Liver (tissue), 9 donors: ENCODE results near the gene PRR23E. TPM values are rescaled to one million over a fixed set of nuclear protein-coding genes. Genes with fewer than 3 reads are reported as not detected.

Experiments
- DNase-seq: peaks from one replicate; pipeline ENCODE4 v3.0.0-alpha.2; 2017; ENCODE audit warnings: low spot score
- H3K27ac ChIP-seq, 2 donors: one replicate each; pipeline ENCODE4 v1.7.0; 2013; ENCODE audit warnings: inconsistent platforms in 2 of 2, low read length in 2 of 2, control low read depth in 1 of 2, low read depth in 1 of 2, mild to moderate bottlenecking in 1 of 2
- H3K27me3 ChIP-seq, 4 donors: one replicate each; pipeline versions ENCODE4 v1.6.1 to v1.7.0; 2013; ENCODE audit warnings: low read length in 3 of 4, inconsistent platforms in 1 of 4, mild to moderate bottlenecking in 1 of 4, moderate library complexity in 1 of 4; ENCODE audit not compliant: control insufficient read depth in 4 of 4, insufficient read depth in 4 of 4
- H3K36me3 ChIP-seq, 4 donors: one replicate each; pipeline versions ENCODE4 v1.6.1 to v1.7.0; 2013; ENCODE audit warnings: low read length in 3 of 4, mild to moderate bottlenecking in 3 of 4, low read depth in 1 of 4, moderate library complexity in 1 of 4; ENCODE audit not compliant: control insufficient read depth in 4 of 4, insufficient read depth in 3 of 4
- H3K4me1 ChIP-seq, 4 donors: one replicate each; pipeline versions ENCODE4 v1.6.1 to v1.7.0; 2013; ENCODE audit warnings: low read length in 3 of 4, mild to moderate bottlenecking in 3 of 4, moderate library complexity in 1 of 4; ENCODE audit not compliant: control insufficient read depth in 4 of 4, insufficient read depth in 4 of 4
- H3K4me3 ChIP-seq, 3 donors: one replicate each; pipeline versions ENCODE4 v1.6.1 to v1.7.0; 2013; ENCODE audit warnings: low read length in 3 of 3, control low read depth in 1 of 3, low read depth in 1 of 3, mild to moderate bottlenecking in 1 of 3
- H3K9ac ChIP-seq, 2 donors: one replicate each; pipeline ENCODE4 v1.7.0; 2013; ENCODE audit warnings: low read length in 2 of 2, mild to moderate bottlenecking in 2 of 2, moderate library complexity in 2 of 2, control low read depth in 1 of 2, low read depth in 1 of 2
- H3K9me3 ChIP-seq, 4 donors: one replicate each; pipeline versions ENCODE4 v1.6.1 to v1.7.0; 2013; ENCODE audit warnings: low read length in 3 of 4; ENCODE audit not compliant: control insufficient read depth in 4 of 4
- CTCF ChIP-seq: fragments of 150-350 bp; IDR thresholded peaks from 2 replicates; pipeline ENCODE4 v1.5.1; 2017; ENCODE audit warnings: improper control_type of control experiment, low read depth, low read length; ENCODE audit not compliant: missing input control
- EGR1 ChIP-seq, 2 donors: IDR thresholded peaks; 2 replicates each; pipeline ENCODE4 v1.6.1; 2016 to 2018; ENCODE audit warnings: antibody characterized with exemption in 2 of 2, low read depth in 2 of 2
- FOXA2 ChIP-seq: IDR thresholded peaks from 2 replicates; pipeline ENCODE4 v1.6.1; 2016; ENCODE audit warnings: antibody characterized with exemption
- GABPA ChIP-seq, 2 donors: IDR thresholded peaks in 1 of 2; conservative IDR thresholded peaks in 1 of 2; 2 replicates each; pipeline ENCODE4 v1.6.1; 2016; ENCODE audit warnings: antibody characterized with exemption in 2 of 2, mild to moderate bottlenecking in 1 of 2, moderate library complexity in 1 of 2
- HNF4A ChIP-seq, 2 donors: conservative IDR thresholded peaks; 2 replicates each; pipeline ENCODE4 v1.6.1; 2016; ENCODE audit warnings: antibody characterized with exemption in 2 of 2, mild to moderate bottlenecking in 2 of 2
- HNF4G ChIP-seq: IDR thresholded peaks from 2 replicates; pipeline ENCODE4 v1.6.1; 2016; ENCODE audit warnings: antibody characterized with exemption
- JUND ChIP-seq, 2 donors: IDR thresholded peaks; 2 replicates each; pipeline ENCODE4 v1.6.1; 2016; ENCODE audit warnings: antibody characterized with exemption in 2 of 2
- NR2F2 ChIP-seq: IDR thresholded peaks from 2 replicates; pipeline ENCODE4 v1.6.1; 2016; ENCODE audit warnings: antibody characterized with exemption
- RAD21 ChIP-seq, 2 donors: IDR thresholded peaks; 2 replicates each; pipeline ENCODE4 v1.6.1; 2016; ENCODE audit warnings: antibody characterized with exemption in 2 of 2, mild to moderate bottlenecking in 2 of 2
- REST ChIP-seq: IDR thresholded peaks from 2 replicates; pipeline ENCODE4 v1.6.1; 2016; ENCODE audit warnings: antibody characterized with exemption, mild to moderate bottlenecking
- RXRA ChIP-seq, 2 donors: IDR thresholded peaks; 2 replicates each; pipeline ENCODE4 v1.6.1; 2017 to 2018; ENCODE audit warnings: antibody characterized with exemption in 2 of 2, mild to moderate bottlenecking in 1 of 2
- SP1 ChIP-seq: IDR thresholded peaks from 2 replicates; pipeline ENCODE4 v1.6.1; 2018; ENCODE audit warnings: antibody characterized with exemption, mild to moderate bottlenecking
- TAF1 ChIP-seq: conservative IDR thresholded peaks from 2 replicates; pipeline ENCODE4 v1.6.1; 2016; ENCODE audit warnings: antibody characterized with exemption, mild to moderate bottlenecking
- YY1 ChIP-seq: IDR thresholded peaks from 2 replicates; pipeline ENCODE4 v1.6.1; 2016; ENCODE audit warnings: antibody characterized with exemption, mild to moderate bottlenecking
- whole genome bisulfite sequencing: extraction: QIAGEN DNeasy Blood & Tissue Kit; methylation state at CpG from one replicate; pipeline ENCODE4 v1.1.7; 2013; 5-methylcytosine and 5-hydroxymethylcytosine counted together
- polyA plus RNA-seq, 2 donors: library from polyadenylated mRNA; stranded (reverse) in 1 of 2; unstranded in 1 of 2; fragments of 200-250 nt in 1 of 2; fragments of >200 nt in 1 of 2; fragmentation: Nextera tagmentation in 1 of 2; extraction: Ambion mirVana in 1 of 2; gene quantifications; one replicate each; pipeline versions ENCODE4 v1.2.1 to v1.2.3, GENCODE V29; 2013 to 2015
- total RNA-seq, 2 donors: library from RNA; depleted of rRNA; stranded (reverse); fragments of >200 nt; gene quantifications; one replicate each; pipeline ENCODE4 v1.2.3, GENCODE V29; 2014
- TF ChIP-seq, protein P1 (sequence below): IDR thresholded peaks from 2 replicates; pipeline ENCODE4 v1.6.1; 2016; ENCODE audit warnings: antibody characterized with exemption
- TF ChIP-seq, protein P2 (sequence below): IDR thresholded peaks from 2 replicates; pipeline ENCODE4 v1.6.1; 2016; ENCODE audit warnings: antibody characterized with exemption
- donor health status: healthy.
- donor health status: healthy.
- donor health status: healthy.
- donor health status: healthy.
- donor health status: healthy.

Gene PRR23E
- total and polyA plus RNA-seq, 4 donors: not detected

- no peaks in the 10 kb centered on the region for H3K27me3 ChIP-seq
- H3K9me3 ChIP-seq: no peaks in the 10 kb centered on the region
- TF ChIP-seq HNF4G: no peak
- no peak for TF ChIP-seq TAF1
- TF ChIP-seq EGR1 (IDR thresholded peaks at IDR 0.05; ENCODE audit: low read depth in 2 of 2): no peak
- TF ChIP-seq YY1: no peak
- no peak for TF ChIP-seq RXRA (IDR thresholded peaks at IDR 0.05)
- no peak for TF ChIP-seq SP1
- TF ChIP-seq FOXA2: no peak
- TF ChIP-seq GABPA (IDR thresholded peaks at IDR 0.05 in 1 of 2, conservative IDR thresholded peaks at IDR 0.05 in 1 of 2): no peak
- TF ChIP-seq HNF4A (conservative IDR thresholded peaks at IDR 0.05): no peak
- no peak for TF ChIP-seq CTCF
- no peak for TF ChIP-seq NR2F2
- no peak for TF ChIP-seq JUND (IDR thresholded peaks at IDR 0.05)
- no peak for TF ChIP-seq RAD21 (IDR thresholded peaks at IDR 0.05)
- TF ChIP-seq, protein P1, sequence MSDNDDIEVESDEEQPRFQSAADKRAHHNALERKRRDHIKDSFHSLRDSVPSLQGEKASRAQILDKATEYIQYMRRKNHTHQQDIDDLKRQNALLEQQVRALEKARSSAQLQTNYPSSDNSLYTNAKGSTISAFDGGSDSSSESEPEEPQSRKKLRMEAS: no peak
- H3K27ac ChIP-seq: no peak overlapping the region
- no peak overlapping the region for H3K4me3 ChIP-seq
- H3K9ac ChIP-seq: no peak overlapping the region
- WGBS: 83% methylated on average over 7 of the region's 7 CpGs
- DNase-seq: no peak
- H3K36me3 ChIP-seq: no peaks in the 10 kb centered on the region
- no peaks in the 10 kb centered on the region for H3K4me1 ChIP-seq
These were observed 17.7 kb downstream of the PRR23E start for GRCh38 chr3:127210654-127210943.

- TF ChIP-seq CTCF (no peak), HNF4G (no peak), SP1 (no peak), RXRA (IDR thresholded peaks at IDR 0.05) (no peak), GABPA (IDR thresholded peaks at IDR 0.05 in 1 of 2, conservative IDR thresholded peaks at IDR 0.05 in 1 of 2) (no peak), NR2F2 (no peak), JUND (IDR thresholded peaks at IDR 0.05) (no peak), REST (no peak), RAD21 (IDR thresholded peaks at IDR 0.05) (no peak), FOXA2 (no peak)
- TF ChIP-seq, protein P2, sequence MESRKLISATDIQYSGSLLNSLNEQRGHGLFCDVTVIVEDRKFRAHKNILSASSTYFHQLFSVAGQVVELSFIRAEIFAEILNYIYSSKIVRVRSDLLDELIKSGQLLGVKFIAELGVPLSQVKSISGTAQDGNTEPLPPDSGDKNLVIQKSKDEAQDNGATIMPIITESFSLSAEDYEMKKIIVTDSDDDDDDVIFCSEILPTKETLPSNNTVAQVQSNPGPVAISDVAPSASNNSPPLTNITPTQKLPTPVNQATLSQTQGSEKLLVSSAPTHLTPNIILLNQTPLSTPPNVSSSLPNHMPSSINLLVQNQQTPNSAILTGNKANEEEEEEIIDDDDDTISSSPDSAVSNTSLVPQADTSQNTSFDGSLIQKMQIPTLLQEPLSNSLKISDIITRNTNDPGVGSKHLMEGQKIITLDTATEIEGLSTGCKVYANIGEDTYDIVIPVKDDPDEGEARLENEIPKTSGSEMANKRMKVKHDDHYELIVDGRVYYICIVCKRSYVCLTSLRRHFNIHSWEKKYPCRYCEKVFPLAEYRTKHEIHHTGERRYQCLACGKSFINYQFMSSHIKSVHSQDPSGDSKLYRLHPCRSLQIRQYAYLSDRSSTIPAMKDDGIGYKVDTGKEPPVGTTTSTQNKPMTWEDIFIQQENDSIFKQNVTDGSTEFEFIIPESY: no peak
- DNase-seq: no peak
- Histone ChIP-seq H3K27ac (no peak overlapping the region), H3K9ac (no peak overlapping the region), H3K4me3 (no peak overlapping the region), H3K9me3 (no peaks in the 10 kb centered on the region), H3K27me3 (no peaks in the 10 kb centered on the region), H3K36me3 (no peaks in the 10 kb centered on the region), H3K4me1 (no peaks in the 10 kb centered on the region)
- WGBS: 89% methylated on average over 14 of the region's 14 CpGs
These were observed 18.5 kb downstream of the PRR23E start for GRCh38 chr3:127211118-127212060.
